HCT116 (cell line): ENCODE measurements around the gene LYSMD4. TPM values are rescaled to one million over a fixed set of nuclear protein-coding genes. Genes with fewer than 3 reads are reported as not detected.

Source experiments
- ATAC-seq: fragments of 200-7000 bp; cut with Tn5 transposase; 2 replicates; pipeline ENCODE4 v1.9.1; 2020; ENCODE audit warnings: mild to moderate bottlenecking, moderate library complexity
- BruUV-seq: library from RNA; stranded (reverse); fragments of 400-500 nt; replicated peaks from 2 replicates; lab custom pipeline; 2021; lab: Mats Ljungman, UMichigan
- CTCF ChIA-PET: fragments of 300-600 bp; sonication (Branson Sonifier 250); formaldehyde crosslinking; loops from one replicate; lab custom pipeline; 2021; ENCODE audit warnings: antibody characterized with exemption; lab: Charles Lee
- POLR2A ChIA-PET: fragments of 300-600, 350-600 bp; sonication (Branson Sonifier 250); formaldehyde crosslinking; loops from one replicate; lab custom pipeline; 2021; ENCODE audit warnings: antibody characterized with exemption; lab: Charles Lee
- RAD21 ChIA-PET, 2 experiments: fragments of 300-600 bp; sonication (Branson Sonifier 250); formaldehyde crosslinking; loops; one replicate each; lab custom pipeline; 2023; ENCODE audit warnings: low total read pairs in 2 of 2; ENCODE audit not compliant: uncharacterized antibody in 2 of 2, unreplicated experiment in 2 of 2, low non-redundant PET in 1 of 2; lab: Charles Lee
- DNase-seq: peaks from one replicate; pipeline ENCODE4 v3.0.0-alpha.2; 2010; ENCODE audit warnings: low read depth, low spot score
- H2AFZ ChIP-seq: fragments of 200-600 bp; shearing (Covaris generic), sonication (generic); 2 replicates; pipeline ENCODE4 v1.6.1; 2017; ENCODE audit warnings: low read depth, mixed run types, mixed read lengths, antibody characterized with exemption, low read length; ENCODE audit not compliant: poor library complexity, severe bottlenecking
- H3K27ac ChIP-seq: 2 replicates; pipeline ENCODE4 v1.5.1; 2012; ENCODE audit warnings: low read depth, low read length
- H3K27me3 ChIP-seq: fragments of 200-600 bp; sonication (generic); 2 replicates; pipeline ENCODE4 v1.6.1; 2016; ENCODE audit warnings: mixed run types, low read length, mixed read lengths; ENCODE audit not compliant: insufficient read depth
- H3K36me3 ChIP-seq, 2 experiments: fragments of 200-500 bp in 1 of 2; fragments of 200-600 bp in 1 of 2; sonication (Bioruptor generic) in 1 of 2; sonication (generic) in 1 of 2; 2 replicates each; pipeline versions ENCODE4 v1.5.1 to v1.6.1; 2014 to 2016; ENCODE audit warnings: low read length in 2 of 2, inconsistent platforms in 1 of 2, mixed read lengths in 1 of 2, mixed run types in 1 of 2; ENCODE audit not compliant: insufficient read depth in 2 of 2, control insufficient read depth in 1 of 2
- H3K4me1 ChIP-seq, 2 experiments: fragments of 200-600 bp in 1 of 2; sonication (generic) in 1 of 2; 2 replicates each; pipeline versions ENCODE4 v1.5.1 to v1.6.1; 2012 to 2017; ENCODE audit warnings: low read length in 2 of 2, inconsistent platforms in 1 of 2, mild to moderate bottlenecking in 1 of 2, mixed read lengths in 1 of 2, mixed run types in 1 of 2, moderate library complexity in 1 of 2; ENCODE audit not compliant: insufficient read depth in 2 of 2, control insufficient read depth in 1 of 2
- H3K4me2 ChIP-seq: fragments of 200-600 bp; sonication (generic); 2 replicates; pipeline ENCODE4 v1.6.1; 2017; ENCODE audit warnings: mixed run types, low read length, mixed read lengths
- H3K4me3 ChIP-seq, 2 experiments: fragments of 200-600 bp in 1 of 2; sonication (generic) in 1 of 2; replicated peaks in 1 of 2; 2 replicates each; pipeline ENCODE4 v1.5.1; 2011 to 2016; ENCODE audit warnings: low read length in 2 of 2, control low read depth in 1 of 2, low read depth in 1 of 2, mild to moderate bottlenecking in 1 of 2, mixed read lengths in 1 of 2, mixed run types in 1 of 2
- H3K79me2 ChIP-seq: fragments of 200-600 bp; sonication (generic); 2 replicates; pipeline ENCODE4 v1.6.1; 2017; ENCODE audit warnings: mild to moderate bottlenecking, mixed run types, low read length, moderate library complexity, mixed read lengths; ENCODE audit not compliant: insufficient read depth
- H3K9ac ChIP-seq: fragments of 200-600 bp; sonication (generic); 2 replicates; pipeline ENCODE4 v1.6.1; 2016; ENCODE audit warnings: low read length, mixed read lengths
- H3K9me2 ChIP-seq: fragments of 200-600 bp; sonication (generic), shearing (Covaris generic); 2 replicates; pipeline ENCODE4 v1.6.1; 2017; ENCODE audit warnings: mixed run types, mild to moderate bottlenecking, moderate library complexity; ENCODE audit not compliant: insufficient read depth
- H3K9me3 ChIP-seq, 2 experiments: fragments of 200-500 bp in 1 of 2; fragments of 200-600 bp in 1 of 2; sonication (Bioruptor generic) in 1 of 2; sonication (generic) in 1 of 2; 2 replicates each; pipeline ENCODE4 v1.6.1; 2014 to 2017; ENCODE audit warnings: low read length in 2 of 2, mixed read lengths in 2 of 2, inconsistent platforms in 1 of 2, low read depth in 1 of 2, mild to moderate bottlenecking in 1 of 2, mixed run types in 1 of 2, moderate library complexity in 1 of 2; ENCODE audit not compliant: control insufficient read depth in 1 of 2, insufficient read depth in 1 of 2
- H4K20me1 ChIP-seq: fragments of 200-600 bp; sonication (generic), shearing (Covaris generic); 2 replicates; pipeline ENCODE4 v1.6.1; 2017; ENCODE audit warnings: mixed run types, mild to moderate bottlenecking, moderate library complexity; ENCODE audit not compliant: insufficient read depth
- ATF3 ChIP-seq: IDR thresholded peaks from 2 replicates; pipeline ENCODE4 v1.6.1; 2012
- CBX3 ChIP-seq: IDR thresholded peaks from 2 replicates; pipeline ENCODE4 v1.6.1; 2012; ENCODE audit warnings: low read depth
- CEBPB ChIP-seq: IDR thresholded peaks from 2 replicates; pipeline ENCODE4 v1.6.1; 2012; ENCODE audit warnings: low read depth
- EGR1 ChIP-seq: IDR thresholded peaks from 2 replicates; pipeline ENCODE4 v1.6.1; 2012; ENCODE audit warnings: low read depth
- ELF1 ChIP-seq: IDR thresholded peaks from 2 replicates; pipeline ENCODE4 v1.6.1; 2012; ENCODE audit warnings: low read depth, borderline replicate concordance
- EZH2 ChIP-seq: fragments of 200-600 bp; sonication (generic); IDR thresholded peaks from 2 replicates; pipeline ENCODE4 v1.6.1; 2017; ENCODE audit warnings: antibody characterized with exemption, mixed run types
- EZH2phosphoT487 ChIP-seq: fragments of 200-600 bp; IDR thresholded peaks from 2 replicates; pipeline ENCODE4 v1.6.1; 2018; ENCODE audit warnings: antibody characterized with exemption, borderline replicate concordance
- FOSL1 ChIP-seq: IDR thresholded peaks from 2 replicates; pipeline ENCODE4 v1.6.1; 2012; ENCODE audit warnings: low read depth
- MAX ChIP-seq: IDR thresholded peaks from 2 replicates; pipeline ENCODE4 v1.6.1; 2012
- POLR2A ChIP-seq: IDR thresholded peaks from 2 replicates; pipeline ENCODE4 v1.7.0; 2011; ENCODE audit warnings: borderline replicate concordance; ENCODE audit not compliant: insufficient read depth, insufficient read length; ENCODE audit errors: extremely low read depth
- POLR2AphosphoS5 ChIP-seq: IDR thresholded peaks from 2 replicates; pipeline ENCODE4 v1.6.1; 2011; ENCODE audit warnings: mild to moderate bottlenecking, low read depth, low read length, moderate library complexity
- RAD21 ChIP-seq: IDR thresholded peaks from 2 replicates; pipeline ENCODE4 v1.6.1; 2012; ENCODE audit warnings: low read depth, mild to moderate bottlenecking
- SIN3A ChIP-seq: IDR thresholded peaks from 2 replicates; pipeline ENCODE4 v1.6.1; 2012; ENCODE audit warnings: low read depth
- SP1 ChIP-seq: IDR thresholded peaks from 2 replicates; pipeline ENCODE4 v1.6.1; 2012; ENCODE audit warnings: low read depth
- SRF ChIP-seq: IDR thresholded peaks from 2 replicates; pipeline ENCODE4 v1.6.1; 2012; ENCODE audit warnings: low read depth
- TCF7L2 ChIP-seq: IDR thresholded peaks from 2 replicates; pipeline ENCODE4 v1.7.0; 2011; ENCODE audit warnings: borderline replicate concordance, inconsistent platforms; ENCODE audit not compliant: insufficient read depth, insufficient read length; ENCODE audit errors: extremely low read depth
- YY1 ChIP-seq: IDR thresholded peaks from 2 replicates; pipeline ENCODE4 v1.6.1; 2011; ENCODE audit warnings: low read length, low read depth, moderate library complexity, mild to moderate bottlenecking; ENCODE audit not compliant: insufficient replicate concordance; ENCODE audit errors: extremely low read depth
- ZBTB33 ChIP-seq: IDR thresholded peaks from 2 replicates; pipeline ENCODE4 v1.6.1; 2011; ENCODE audit warnings: mild to moderate bottlenecking, low read length, moderate library complexity; ENCODE audit not compliant: insufficient replicate concordance; ENCODE audit errors: extremely low read depth
- ZFX ChIP-seq: fragments of 450-650 bp; IDR thresholded peaks from 2 replicates; pipeline ENCODE4 v1.6.1; 2017
- ZNF274 ChIP-seq: fragments of 200-500 bp; sonication (Bioruptor generic); IDR thresholded peaks from 2 replicates; pipeline ENCODE4 v1.6.1; 2014; ENCODE audit warnings: mild to moderate bottlenecking, low read depth, low read length, inconsistent platforms
- intact Hi-C: fragments of 100-400 bp; cut with micrococcal nuclease; formaldehyde crosslinking; loops from 2 replicates; pipeline ENCODE4 v1.10.0; 2022
- total RNA-seq: library from RNA; stranded (reverse); gene quantifications from one replicate; pipeline ENCODE4 v1.2.1, GENCODE V29; 2021; ENCODE audit not compliant: unreplicated experiment

LYSMD4 gene
- total RNA-seq, 1 experiment from 2014 or later = 8.6 TPM

GRCh38 chr15:99764522-99764921 is 31.3 kb upstream of the LYSMD4 start:
- Histone ChIP-seq H3K4me2 (no peak overlapping the region), H3K4me1 (no peaks in the 10 kb centered on the region), H4K20me1 (no peaks in the 10 kb centered on the region), H3K9ac (no peak overlapping the region), H3K27me3 (no peaks in the 10 kb centered on the region), H3K4me3 (no peak overlapping the region), H3K9me3 (no peaks in the 10 kb centered on the region), H3K9me2 (no peaks in the 10 kb centered on the region), H3K27ac (no peak overlapping the region), H2AFZ (no peak overlapping the region), H3K36me3 (no peaks in the 10 kb centered on the region), H3K79me2 (no peaks in the 10 kb centered on the region)
- ATAC-seq (no peak), DNase-seq (no peak)
- POLR2A ChIA-PET = no interaction called here
- TF ChIP-seq EGR1 = no peak
- TF ChIP-seq ZNF274 = no peak
- no TSS peak for BruUV-seq
- CTCF ChIA-PET = no interaction called here
- intact Hi-C loops = no loop called here
- RAD21 ChIA-PET = no interaction called here

GRCh38 chr15:99763827-99764226 is 30.6 kb upstream of the LYSMD4 start:
- H3K9me3 ChIP-seq = no peaks in the 10 kb centered on the region
- no peaks in the 10 kb centered on the region for H3K4me1 ChIP-seq
- ChIA-PET CTCF (no interaction called here), RAD21 (no interaction called here), POLR2A (no interaction called here)
- no peak overlapping the region for H3K4me3 ChIP-seq
- no TSS peak for BruUV-seq
- no peaks in the 10 kb centered on the region for H3K9me2 ChIP-seq
- TF ChIP-seq ZFX (no peak), TCF7L2 (no peak), SIN3A (no peak), ZBTB33 (no peak), SRF (no peak), RAD21 (no peak), YY1 (no peak), SP1 (no peak), CEBPB (no peak), EZH2phosphoT487 (no peak), EZH2 (no peak), POLR2AphosphoS5 (no peak), POLR2A (no peak), EGR1 (no peak), ELF1 (no peak), FOSL1 (no peak), CBX3 (no peak), ZNF274 (no peak), MAX (no peak), ATF3 (no peak)
- H3K27ac ChIP-seq = no peak overlapping the region
- no peak overlapping the region for H3K4me2 ChIP-seq
- H3K9ac ChIP-seq = no peak overlapping the region
- H2AFZ ChIP-seq = no peak overlapping the region
- no peaks in the 10 kb centered on the region for H3K79me2 ChIP-seq
- H4K20me1 ChIP-seq = no peaks in the 10 kb centered on the region
- DNase-seq (no peak), ATAC-seq (no peak)
- no peaks in the 10 kb centered on the region for H3K36me3 ChIP-seq
- no peaks in the 10 kb centered on the region for H3K27me3 ChIP-seq
- intact Hi-C loops = no loop called here
